GM12864 (cell line): ENCODE results near the gene VIPR2.

Experiments
- DNase-seq: peaks from one replicate; pipeline ENCODE4 v3.0.0-alpha.2; 2011; ENCODE audit warnings: low read depth
- H3K4me3 ChIP-seq: 2 replicates; pipeline ENCODE4 v1.5.1; 2011; ENCODE audit warnings: mild to moderate bottlenecking, low read depth, low read length, control low read depth
- CTCF ChIP-seq: IDR thresholded peaks from 2 replicates; pipeline ENCODE4 v1.5.1; 2011; ENCODE audit warnings: low read depth, mild to moderate bottlenecking, moderate library complexity, low read length, control low read depth, inconsistent platforms; ENCODE audit errors: missing control alignments

The VIPR2 gene

GRCh38 chr7:159113056-159113455 lies 31.6 kb downstream of the VIPR2 start:
- H3K4me3 ChIP-seq, result no peak overlapping the region
- no peak for TF ChIP-seq CTCF
- no peak for DNase-seq

GRCh38 chr7:159112136-159113011 lies 32.3 kb downstream of the VIPR2 start:
- DNase-seq, result no peak
- no peak overlapping the region for H3K4me3 ChIP-seq
- TF ChIP-seq CTCF, result no peak

GRCh38 chr7:159109653-159110035 lies 35.0 kb downstream of the VIPR2 start:
- TF ChIP-seq CTCF, result no peak
- no peak overlapping the region for H3K4me3 ChIP-seq
- DNase-seq, result no peak

GRCh38 chr7:159108941-159109652 lies 35.6 kb downstream of the VIPR2 start:
- no peak for TF ChIP-seq CTCF
- no peak for DNase-seq

GRCh38 chr7:159108491-159108890 lies 36.2 kb downstream of the VIPR2 start:
- TF ChIP-seq CTCF, result no peak
- H3K4me3 ChIP-seq, result no peak overlapping the region
- no peak for DNase-seq

More at GRCh38 chr7:159108941-159109652, 35.6 kb downstream of the VIPR2 start:
- no peak overlapping the region for H3K4me3 ChIP-seq

- no peak overlapping the region for H3K4me3 ChIP-seq
- no peak for DNase-seq
- no peak for TF ChIP-seq CTCF
Measured at GRCh38 chr7:159107161-159107892, 37.3 kb downstream of the VIPR2 start.
